Body of pancreas (tissue), 4 donors: ENCODE results near the gene SNRK. TPM values are rescaled to one million over a fixed set of nuclear protein-coding genes. Genes with fewer than 3 reads are reported as not detected.
A peak's percentile ranks its signal among the peaks of the same experiment; 100 is the strongest.

Source experiments
- ATAC-seq: fragments of 150-250 bp; one replicate; pipeline ENCODE4 v1.9.1; 2016
- DNase-seq, 4 donors: peaks; one replicate each; pipeline ENCODE4 v3.0.0-alpha.2; 2019
- H3K27ac ChIP-seq, 4 donors: fragments of 200-600 bp; sonication (generic); 1 replicate in 3 of 4; 2 replicates in 1 of 4; pipeline versions ENCODE4 v1.5.1 to v1.6.1; 2016 to 2019; ENCODE audit warnings: mild to moderate bottlenecking in 1 of 4, mixed read lengths in 1 of 4, moderate library complexity in 1 of 4
- H3K27me3 ChIP-seq, 2 donors: fragments of 200-600 bp; sonication (generic); one replicate each; pipeline ENCODE4 v1.6.0; 2016; ENCODE audit warnings: mild to moderate bottlenecking in 1 of 2
- H3K36me3 ChIP-seq, 2 donors: fragments of 200-600 bp; sonication (generic); replicated peaks in 1 of 2; 2 replicates each; pipeline ENCODE4 v1.5.1; 2016; ENCODE audit warnings: low read depth in 2 of 2; ENCODE audit not compliant: insufficient read depth in 1 of 2
- H3K4me1 ChIP-seq: fragments of 200-600 bp; sonication (generic); one replicate; pipeline ENCODE4 v1.6.0; 2016
- H3K4me3 ChIP-seq, 2 donors: fragments of 200-600 bp; sonication (generic); 1 replicate in 1 of 2; 2 replicates in 1 of 2; pipeline ENCODE4 v1.5.1; 2016 to 2019
- H3K9me3 ChIP-seq, 3 donors: fragments of 200-600 bp; sonication (generic); 1 replicate in 2 of 3; 2 replicates in 1 of 3; pipeline ENCODE4 v1.5.1; 2016
- CTCF ChIP-seq, 7 experiments: fragments of 450-650 bp in 4 of 7; fragments of 200-600 bp in 3 of 7; sonication (generic) in 3 of 7; IDR thresholded peaks; one replicate each; pipeline ENCODE4 v1.5.1; 2016 to 2019; ENCODE audit warnings: antibody characterized with exemption in 7 of 7
- POLR2A ChIP-seq, 3 donors: fragments of 450-650 bp; IDR thresholded peaks; one replicate each; pipeline ENCODE4 v1.6.1; 2016; ENCODE audit warnings: antibody characterized with exemption in 3 of 3, mild to moderate bottlenecking in 2 of 3
- WGBS, 2 donors: methylation state at CpG; one replicate each; pipeline ENCODE4 v1.1.5; 2017; 5-methylcytosine and 5-hydroxymethylcytosine counted together
- intact Hi-C: fragments of 100-400 bp; cut with DNase I; formaldehyde crosslinking; loops from one replicate; pipeline ENCODE4 v1.15.1; 2023
- total RNA-seq, 2 donors: library from RNA; depleted of rRNA; stranded (reverse); fragments of >200 nt; gene quantifications; one replicate each; pipeline ENCODE4 v1.1.0, GENCODE V29; 2016

The SNRK gene
- total RNA-seq, 2 donors from 2014 or later = 22.4 to 25.7 TPM

- no peak for ATAC-seq
- no peak for TF ChIP-seq CTCF (IDR thresholded peaks at IDR 0.05)
- Histone ChIP-seq H3K27me3 (no peaks in the 10 kb centered on the region), H3K36me3 (no peaks in the 10 kb centered on the region), H3K4me3 (no peak overlapping the region), H3K9me3 (no peaks in the 10 kb centered on the region), H3K4me1 (no peaks in the 10 kb centered on the region), H3K27ac (no peak overlapping the region)
- intact Hi-C loops = loop anchor here (10.0 kb wide), 2 partner anchors 207 to 407 kb away; no protein-coding TSS in a partner anchor
- no peak for DNase-seq
- 92 to 93% methylated on average over 10 of the region's 10 CpGs for WGBS, 2 donors
These were observed 85.8 kb downstream of the SNRK start for GRCh38 chr3:43372007-43372740.

DNA sequence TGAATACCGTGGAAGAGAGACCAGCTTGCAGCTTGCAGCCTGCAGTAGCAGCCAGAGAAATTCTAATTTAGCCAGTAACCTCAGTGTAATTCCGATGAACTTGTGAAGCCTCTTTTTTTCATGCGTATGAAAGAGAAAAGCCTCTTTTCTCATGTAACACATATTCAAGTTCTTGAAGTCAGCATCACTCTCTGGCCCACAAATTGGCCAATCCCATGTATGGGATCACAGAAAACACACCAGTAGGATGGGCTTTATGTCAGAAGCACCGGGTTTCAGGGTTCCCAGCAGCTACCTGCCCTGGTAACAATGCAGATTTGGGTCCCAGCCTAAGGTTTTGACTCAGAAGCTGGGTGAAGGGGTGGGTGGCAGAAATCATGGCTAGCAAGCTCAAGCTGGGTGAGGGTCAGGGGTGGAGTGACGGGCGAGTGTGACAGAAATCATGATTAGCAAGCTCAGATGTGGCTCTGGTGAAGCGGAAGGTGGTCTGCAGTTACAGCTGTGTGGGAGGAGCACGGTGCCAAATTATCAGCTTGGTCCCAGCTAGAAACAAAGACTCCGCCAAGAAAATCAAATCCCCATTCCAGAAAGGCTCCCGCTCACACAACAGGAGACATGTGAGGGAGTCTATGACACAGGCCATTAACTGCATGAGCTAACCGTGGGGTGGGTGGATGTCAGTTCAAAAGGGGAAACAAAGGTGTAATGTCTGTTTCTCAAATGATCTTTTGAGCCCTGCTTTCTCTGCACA lies 86.6 kb downstream of the SNRK start:
- 90 to 92% methylated on average over 11 of the region's 11 CpGs for WGBS, 2 donors
- intact Hi-C loops = loop anchor here (10.0 kb wide), 2 partner anchors 208 to 408 kb away; no protein-coding TSS in a partner anchor
- TF ChIP-seq POLR2A (IDR thresholded peaks at IDR 0.05) (no peak), CTCF (IDR thresholded peaks at IDR 0.05) (no peak)
- Histone ChIP-seq H3K9me3 (no peaks in the 10 kb centered on the region), H3K27ac (no peak overlapping the region), H3K36me3 (no peaks in the 10 kb centered on the region), H3K4me3 (no peak overlapping the region), H3K4me1 (no peaks in the 10 kb centered on the region), H3K27me3 (no peaks in the 10 kb centered on the region)
- DNase-seq (no peak), ATAC-seq (no peak)

- no peak overlapping the region for H3K4me3 ChIP-seq
- WGBS, 2 donors = 89 to 93% methylated on average over 3 of the region's 3 CpGs
- no peak for DNase-seq
- no peak for ATAC-seq
- H3K4me1 ChIP-seq = no peaks in the 10 kb centered on the region
- H3K27me3 ChIP-seq = no peaks in the 10 kb centered on the region
- intact Hi-C loops = loop anchor here (10.0 kb wide), 2 partner anchors 209 to 409 kb away; no protein-coding TSS in a partner anchor
- H3K36me3 ChIP-seq = no peaks in the 10 kb centered on the region
- no peaks in the 10 kb centered on the region for H3K9me3 ChIP-seq
- H3K27ac ChIP-seq = no peak overlapping the region
- TF ChIP-seq POLR2A (IDR thresholded peaks at IDR 0.05) (no peak), CTCF (IDR thresholded peaks at IDR 0.05) (no peak)
These were observed 87.2 kb downstream of the SNRK start for GRCh38 chr3:43373560-43373928.

DNA sequence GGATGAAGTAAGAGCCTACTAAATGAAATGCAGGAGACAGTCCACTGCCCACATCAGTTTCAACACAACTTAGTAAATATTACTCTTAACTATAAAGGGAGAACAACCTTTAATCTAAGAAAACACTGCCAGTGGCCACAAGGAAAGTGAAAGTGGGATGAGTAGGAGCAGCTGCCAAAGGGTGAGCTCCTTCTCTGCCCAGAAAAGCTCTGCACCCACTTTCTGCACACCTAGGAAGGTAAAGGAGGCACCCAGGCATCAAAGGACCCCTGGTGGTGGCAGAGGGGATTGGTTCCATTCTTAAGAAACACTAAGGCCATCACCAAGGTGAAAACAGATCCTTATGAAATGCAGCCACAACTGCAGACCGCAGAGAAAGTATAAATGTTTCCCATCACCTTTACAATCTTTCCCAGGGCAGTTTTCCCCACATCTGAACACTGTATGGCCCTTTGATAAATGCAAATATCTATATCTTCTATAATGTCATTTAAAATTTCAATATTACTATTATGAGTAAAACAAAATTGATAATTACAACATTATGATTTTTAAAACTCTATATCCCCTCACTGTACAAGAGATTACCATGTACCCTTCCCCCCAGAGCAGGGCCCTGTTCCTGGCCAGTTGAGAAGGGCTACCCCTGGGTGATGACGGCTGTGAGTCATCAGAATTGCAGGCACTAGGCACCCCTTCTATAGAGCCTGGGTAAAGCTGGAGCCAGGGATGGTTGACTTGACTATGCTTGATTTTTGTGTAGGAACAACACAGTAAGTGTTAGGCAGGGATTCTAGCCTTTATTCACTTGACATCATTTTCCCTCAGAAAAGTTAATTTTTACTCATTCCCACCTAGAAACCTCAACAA lies 92.0 kb downstream of the SNRK start:
- DNase-seq (peak; percentile 75 to 85 (median 80)), ATAC-seq (peak; percentile 89)
- H3K27ac ChIP-seq = no peak overlapping the region
- peak; percentile 56 to 86 (median 75) for TF ChIP-seq CTCF (IDR thresholded peaks at IDR 0.05)
- no peak for TF ChIP-seq POLR2A (IDR thresholded peaks at IDR 0.05)
- 69 to 78% methylated on average over 2 of the region's 2 CpGs for WGBS, 2 donors
- no peaks in the 10 kb centered on the region for H3K36me3 ChIP-seq
- intact Hi-C loops = loop anchor here (10.0 kb wide), 2 partner anchors 214 to 414 kb away; no protein-coding TSS in a partner anchor
- no peaks in the 10 kb centered on the region for H3K4me1 ChIP-seq
- H3K9me3 ChIP-seq = no peaks in the 10 kb centered on the region
- H3K4me3 ChIP-seq = no peak overlapping the region
- H3K27me3 ChIP-seq = no peaks in the 10 kb centered on the region
